NCI-H446 treated with DMSO at 0.1 percent for 48 hours (cell line): ENCODE measurements around the gene PAK3.
A peak's percentile ranks its signal among the peaks of the same experiment; 100 is the strongest.

Experiments used
- DNase-seq: peaks from one replicate; lab custom pipeline; 2025; lab: John Stamatoyannopoulos, UW

PAK3 gene

DNA sequence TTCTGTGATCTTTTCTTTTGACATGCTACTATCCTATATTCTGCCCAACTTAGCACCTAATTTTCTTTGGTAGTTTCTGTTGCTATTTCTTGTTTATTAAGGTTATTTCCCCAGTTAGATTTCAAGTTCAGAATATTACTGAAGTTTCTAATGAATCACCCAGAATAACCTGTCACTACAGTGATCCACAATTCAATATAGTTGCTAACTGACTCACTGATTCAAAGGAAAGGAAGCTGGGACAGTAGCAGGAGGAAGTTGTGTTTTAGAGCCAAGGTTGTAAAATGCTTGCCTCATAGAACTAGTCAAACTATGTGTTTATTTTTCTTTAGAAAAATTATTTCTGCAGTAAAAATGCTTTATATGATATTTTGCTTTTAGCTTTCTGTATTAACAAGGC lies 37.4 kb downstream of the PAK3 start:
- no peak for DNase-seq

- no peak for DNase-seq
Measured at GRCh38 chrX:111145878-111146277, 49.9 kb downstream of the PAK3 start.

DNA sequence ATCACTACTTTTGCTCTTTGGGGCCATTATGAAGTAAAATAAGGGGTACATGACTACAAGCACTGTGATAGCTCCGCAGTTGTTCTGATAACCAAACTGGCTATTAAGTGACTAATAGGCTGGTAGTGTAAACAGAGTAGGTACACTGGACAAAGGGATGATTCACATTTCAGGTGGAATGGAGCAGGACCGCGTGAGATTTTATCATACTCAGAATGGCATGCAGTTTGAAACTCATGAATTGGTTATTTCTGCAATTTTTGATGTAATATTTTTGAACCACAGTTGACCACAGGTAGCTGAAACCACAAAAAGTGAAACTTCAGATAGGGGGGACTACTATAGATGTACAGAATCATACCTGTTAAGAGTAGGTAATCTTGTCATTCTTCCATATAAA lies 55.8 kb downstream of the PAK3 start:
- DNase-seq: no peak

DNA sequence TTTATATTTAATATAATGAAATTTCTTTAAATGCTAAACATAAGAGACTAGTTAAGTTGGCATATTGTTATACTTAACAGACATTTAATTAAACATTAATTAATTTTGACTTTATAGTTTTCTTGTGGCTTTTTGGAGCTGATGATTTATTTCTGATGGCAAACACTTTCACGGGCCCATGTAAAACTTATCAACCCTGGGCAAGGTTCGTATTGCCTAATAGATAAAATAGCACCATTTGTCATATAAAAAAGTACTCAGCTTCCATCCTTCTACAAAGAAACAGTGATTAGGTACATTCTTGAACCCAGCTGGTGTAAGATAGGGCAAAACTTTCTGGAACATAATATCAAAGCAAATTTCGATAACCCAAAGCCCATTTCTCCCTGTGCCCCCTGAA lies 63.2 kb downstream of the PAK3 start:
- DNase-seq: no peak

DNA sequence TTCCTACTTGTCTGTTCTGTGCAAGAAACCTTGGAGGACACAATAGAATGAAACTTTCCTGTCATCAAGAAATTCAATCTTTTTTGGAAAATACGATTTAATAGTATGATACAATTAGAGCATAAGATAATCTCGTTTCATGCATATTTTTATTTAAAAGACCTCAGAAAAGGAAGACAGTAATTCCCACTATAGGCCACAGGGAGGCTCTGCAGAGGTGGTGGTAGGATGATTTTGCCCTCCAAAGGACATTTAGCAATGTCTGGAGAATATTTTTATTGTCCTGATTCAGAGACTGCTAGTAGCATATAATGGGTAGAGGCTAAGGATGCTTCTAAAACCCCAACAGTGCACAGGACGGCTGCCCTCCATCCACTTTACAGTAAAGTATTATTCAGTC lies 68.7 kb downstream of the PAK3 start:
- no peak for DNase-seq

GRCh38 chrX:111165902-111166301 lies 69.9 kb downstream of the PAK3 start:
- no peak for DNase-seq

- DNase-seq: no peak
Measured at GRCh38 chrX:111167334-111167733, 71.3 kb downstream of the PAK3 start.

DNA sequence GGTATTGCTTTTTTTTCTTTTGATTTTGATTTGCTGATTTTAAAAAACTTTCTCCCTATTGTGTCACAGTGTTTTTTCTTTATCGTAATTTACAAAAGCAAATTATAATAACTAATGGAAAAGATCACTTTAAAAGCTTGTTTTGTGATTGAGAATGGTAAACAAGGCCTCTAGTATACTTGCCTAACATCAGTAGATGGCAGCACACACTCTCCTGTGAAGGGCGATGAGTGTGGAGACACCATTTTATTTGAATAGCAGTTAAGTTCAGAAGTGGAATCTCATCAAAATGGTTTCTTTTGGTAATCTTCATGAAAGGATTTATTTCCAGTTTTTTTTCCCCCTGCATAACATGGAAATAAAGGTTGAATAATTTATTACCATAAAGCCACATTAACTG lies 72.3 kb downstream of the PAK3 start:
- DNase-seq: peak; percentile 16

DNA sequence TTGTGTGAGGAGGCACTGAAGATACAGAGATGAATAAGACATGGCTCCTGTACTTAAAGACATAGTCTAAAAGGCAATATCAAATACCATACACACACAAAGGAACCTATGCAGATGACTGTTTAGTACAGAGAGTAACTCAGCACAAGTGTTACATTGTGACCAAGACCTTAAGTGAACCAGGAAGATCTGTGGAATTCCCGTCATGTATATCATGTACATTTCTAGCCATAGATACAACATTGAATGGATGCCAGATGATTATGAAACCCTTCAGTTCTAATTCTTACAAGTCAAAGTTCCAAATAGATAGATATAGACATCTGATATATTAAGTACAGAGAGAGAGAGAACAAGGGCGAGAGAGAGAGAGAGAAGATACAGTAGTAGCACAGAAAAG lies 73.2 kb downstream of the PAK3 start:
- no peak for DNase-seq

DNA sequence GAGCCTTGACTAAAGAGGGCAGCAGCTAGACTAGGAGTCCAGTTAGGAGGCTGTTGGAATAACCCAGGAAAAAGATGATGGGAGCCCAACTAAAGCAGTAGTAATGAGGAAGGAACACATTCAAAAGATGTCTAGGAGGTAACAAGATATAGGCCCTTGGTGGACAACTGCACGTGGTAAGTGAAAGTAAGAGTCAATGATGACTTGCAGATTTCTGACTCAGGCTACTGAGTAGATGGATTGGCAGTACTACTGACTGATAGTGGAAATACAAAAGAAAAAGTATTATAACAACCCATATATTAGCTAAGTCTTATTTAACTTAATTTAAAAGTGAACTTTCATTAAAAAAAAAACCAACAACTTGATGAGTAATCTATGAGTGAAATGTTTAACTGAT lies 74.0 kb downstream of the PAK3 start:
- no peak for DNase-seq

DNA sequence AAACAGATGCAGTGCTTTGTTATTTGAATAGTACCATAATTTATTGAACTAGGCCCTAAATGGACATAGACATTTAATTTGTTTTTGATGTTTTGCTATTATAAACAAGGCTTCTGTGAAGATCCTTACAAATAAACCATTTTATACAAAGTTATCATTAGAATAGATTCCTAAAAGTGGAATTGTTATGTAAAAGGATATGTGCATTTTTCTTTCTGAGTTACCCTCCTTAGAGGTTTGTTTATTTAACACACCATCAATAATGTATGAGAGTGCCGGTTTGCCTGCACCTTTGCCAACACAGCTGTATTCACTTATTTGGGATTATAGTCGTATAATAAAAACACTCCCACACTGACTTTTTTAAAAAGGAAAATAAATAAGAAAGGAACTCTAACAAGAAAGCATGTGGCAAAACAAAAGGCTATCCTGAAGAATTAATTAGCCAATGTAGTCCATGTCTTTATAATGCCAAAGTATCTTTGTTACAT lies 84.8 kb downstream of the PAK3 start:
- no peak for DNase-seq

DNA sequence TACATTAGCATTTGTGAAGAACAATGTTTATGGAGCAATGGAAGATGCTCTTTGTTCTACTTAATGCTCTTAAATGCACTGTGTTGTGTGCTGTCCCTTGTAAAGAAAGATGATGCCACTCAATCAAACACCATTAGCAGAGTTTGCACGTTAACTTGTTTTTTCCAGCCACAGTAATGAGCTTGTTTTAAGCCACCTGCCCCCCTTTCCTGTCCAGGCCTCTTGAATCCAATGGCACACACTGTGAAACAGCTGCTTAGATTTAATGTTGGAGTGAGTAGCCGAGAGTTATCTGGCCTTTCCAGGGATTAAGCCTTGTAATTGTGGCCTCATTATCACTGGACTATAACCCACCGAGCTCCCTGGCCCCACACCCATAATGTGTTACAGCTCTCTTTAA lies 86.0 kb downstream of the PAK3 start:
- no peak for DNase-seq

- DNase-seq: no peak
Measured at GRCh38 chrX:111182997-111183396, 87.0 kb downstream of the PAK3 start.

GRCh38 chrX:111191598-111191997 lies 95.6 kb downstream of the PAK3 start:
- DNase-seq: no peak

- DNase-seq: no peak
Measured at GRCh38 chrX:111199505-111199904, 103.5 kb downstream of the PAK3 start.

DNA sequence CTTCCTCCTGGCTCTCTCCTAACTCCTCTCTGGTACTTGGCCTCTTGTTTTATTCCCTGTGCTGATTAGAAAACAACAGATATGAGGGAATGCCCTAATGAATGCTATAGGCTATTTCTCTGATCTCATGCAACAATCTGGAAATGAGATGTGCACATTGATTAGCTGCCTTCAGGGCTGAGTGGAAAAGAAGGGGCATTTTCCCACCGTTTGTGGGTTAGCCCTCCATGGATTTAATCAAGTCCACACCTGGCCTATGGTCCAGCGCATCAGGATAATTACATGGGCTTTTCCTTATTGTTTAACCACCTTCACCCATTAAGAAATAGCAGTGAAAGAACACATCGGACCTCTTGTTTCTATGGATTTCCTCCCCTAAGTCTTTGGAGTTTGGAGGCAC lies 104.3 kb downstream of the PAK3 start:
- no peak for DNase-seq

- no peak for DNase-seq
Measured at GRCh38 chrX:111207851-111208250, 111.9 kb downstream of the PAK3 start.

- DNase-seq: no peak
Measured at GRCh38 chrX:111216293-111216801, 120.4 kb downstream of the PAK3 start.

DNA sequence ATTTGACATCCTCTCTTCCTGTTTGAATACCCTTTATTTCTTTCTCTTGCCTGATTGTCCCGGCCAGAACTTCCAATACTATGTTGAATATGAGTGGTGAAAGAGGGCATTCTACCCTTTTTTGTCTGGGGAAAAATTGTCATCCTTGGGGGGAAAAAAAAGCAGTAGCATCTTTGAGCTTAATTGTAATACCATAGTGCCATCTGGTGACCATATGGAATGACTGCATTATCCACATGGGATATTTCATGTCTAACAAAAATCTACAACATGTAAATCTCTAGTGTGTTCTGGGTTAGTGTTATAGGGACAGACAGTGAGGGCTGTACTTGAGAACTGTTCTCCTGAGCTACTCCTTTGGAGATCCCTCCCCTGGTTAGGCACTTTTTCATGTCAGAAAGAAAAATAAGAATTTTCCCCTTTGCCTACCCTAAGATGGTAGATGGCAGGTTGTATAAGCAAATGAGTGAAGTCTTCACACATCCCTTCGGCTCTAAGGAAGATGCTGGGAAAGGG lies 148.3 kb downstream of the PAK3 start:
- peak; percentile 3 for DNase-seq

DNA sequence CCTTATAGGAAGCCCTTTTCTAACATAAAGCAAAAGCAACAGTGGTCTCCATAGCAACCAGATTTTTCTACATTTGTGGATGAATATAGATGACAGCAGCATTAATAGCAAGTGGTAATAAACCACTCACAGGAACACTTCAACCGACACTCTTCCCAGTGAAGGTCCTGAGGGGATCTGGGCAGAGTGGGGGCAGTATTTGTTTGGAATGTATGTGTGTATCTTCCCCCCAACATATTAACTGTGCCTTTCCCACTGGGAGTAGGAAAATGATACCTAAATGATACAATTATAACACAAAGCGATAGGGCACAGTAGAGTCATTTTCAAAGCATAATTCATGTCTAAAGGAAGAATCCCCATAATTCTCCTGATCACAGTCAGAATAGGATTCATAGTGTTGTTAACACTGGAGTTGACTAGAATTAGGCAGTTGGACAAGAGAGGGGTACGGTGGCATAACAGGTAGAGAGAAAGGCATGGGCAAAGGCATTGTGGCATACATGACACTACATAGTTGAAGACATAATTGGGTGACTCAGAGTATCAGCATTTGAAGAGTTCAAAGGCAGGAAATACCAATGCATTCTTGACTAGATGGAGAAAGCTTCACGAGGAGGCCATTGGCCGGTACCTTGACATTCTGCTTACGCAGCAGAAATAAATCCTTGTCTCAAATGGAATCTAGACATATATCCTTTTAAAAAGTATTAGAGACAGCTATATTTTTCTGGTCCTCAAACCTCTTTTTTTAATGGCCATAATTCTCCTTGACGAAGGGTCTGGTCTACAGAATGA lies 159.1 kb downstream of the PAK3 start:
- DNase-seq: no peak

DNA sequence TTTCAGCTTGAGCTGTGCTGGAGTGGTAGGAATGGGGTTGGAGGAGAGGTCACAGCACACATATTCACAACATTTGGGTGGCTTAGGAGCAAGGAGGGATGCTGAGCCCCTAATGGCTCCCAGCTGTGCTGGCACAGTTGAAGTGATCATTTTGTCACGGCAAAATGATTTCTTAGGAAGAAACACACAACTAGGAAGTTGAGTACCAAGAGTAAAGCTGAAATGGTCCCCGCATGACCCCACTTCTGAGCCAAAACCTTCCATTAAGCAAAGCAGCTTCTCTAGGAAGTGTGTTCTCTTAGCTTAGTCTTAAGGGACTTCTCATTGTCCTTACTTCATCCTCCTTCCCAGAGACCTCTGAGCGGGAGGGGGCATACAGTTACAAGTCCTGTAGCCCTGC lies 161.7 kb downstream of the PAK3 start:
- no peak for DNase-seq

GRCh38 chrX:111259559-111259958 lies 163.6 kb downstream of the PAK3 start:
- DNase-seq: no peak

DNA sequence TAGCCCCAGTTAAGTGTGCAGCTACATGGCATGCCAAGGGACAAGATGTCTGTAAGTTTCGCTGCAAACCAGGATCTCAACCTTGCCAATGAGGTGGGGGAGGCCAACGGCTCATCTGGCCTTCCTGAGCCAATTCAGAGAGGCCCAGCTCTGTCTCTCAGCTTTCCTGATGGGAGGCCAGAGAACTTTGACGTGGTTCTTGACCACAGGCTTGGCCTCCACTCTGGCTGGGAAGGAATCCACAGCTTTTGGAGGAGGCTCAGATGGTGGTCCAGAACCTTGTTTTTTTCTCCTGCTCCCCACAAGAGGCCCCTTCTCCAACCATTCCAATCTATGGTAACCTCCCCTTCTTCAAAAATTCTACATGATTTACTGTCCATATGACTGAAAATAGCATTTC lies 164.5 kb downstream of the PAK3 start:
- DNase-seq: no peak

GRCh38 chrX:111262086-111262485 lies 166.1 kb downstream of the PAK3 start:
- no peak for DNase-seq
